Measurements from ENCODE around the gene SACM1L.

SACM1L gene, protein sequence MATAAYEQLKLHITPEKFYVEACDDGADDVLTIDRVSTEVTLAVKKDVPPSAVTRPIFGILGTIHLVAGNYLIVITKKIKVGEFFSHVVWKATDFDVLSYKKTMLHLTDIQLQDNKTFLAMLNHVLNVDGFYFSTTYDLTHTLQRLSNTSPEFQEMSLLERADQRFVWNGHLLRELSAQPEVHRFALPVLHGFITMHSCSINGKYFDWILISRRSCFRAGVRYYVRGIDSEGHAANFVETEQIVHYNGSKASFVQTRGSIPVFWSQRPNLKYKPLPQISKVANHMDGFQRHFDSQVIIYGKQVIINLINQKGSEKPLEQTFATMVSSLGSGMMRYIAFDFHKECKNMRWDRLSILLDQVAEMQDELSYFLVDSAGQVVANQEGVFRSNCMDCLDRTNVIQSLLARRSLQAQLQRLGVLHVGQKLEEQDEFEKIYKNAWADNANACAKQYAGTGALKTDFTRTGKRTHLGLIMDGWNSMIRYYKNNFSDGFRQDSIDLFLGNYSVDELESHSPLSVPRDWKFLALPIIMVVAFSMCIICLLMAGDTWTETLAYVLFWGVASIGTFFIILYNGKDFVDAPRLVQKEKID

DNA sequence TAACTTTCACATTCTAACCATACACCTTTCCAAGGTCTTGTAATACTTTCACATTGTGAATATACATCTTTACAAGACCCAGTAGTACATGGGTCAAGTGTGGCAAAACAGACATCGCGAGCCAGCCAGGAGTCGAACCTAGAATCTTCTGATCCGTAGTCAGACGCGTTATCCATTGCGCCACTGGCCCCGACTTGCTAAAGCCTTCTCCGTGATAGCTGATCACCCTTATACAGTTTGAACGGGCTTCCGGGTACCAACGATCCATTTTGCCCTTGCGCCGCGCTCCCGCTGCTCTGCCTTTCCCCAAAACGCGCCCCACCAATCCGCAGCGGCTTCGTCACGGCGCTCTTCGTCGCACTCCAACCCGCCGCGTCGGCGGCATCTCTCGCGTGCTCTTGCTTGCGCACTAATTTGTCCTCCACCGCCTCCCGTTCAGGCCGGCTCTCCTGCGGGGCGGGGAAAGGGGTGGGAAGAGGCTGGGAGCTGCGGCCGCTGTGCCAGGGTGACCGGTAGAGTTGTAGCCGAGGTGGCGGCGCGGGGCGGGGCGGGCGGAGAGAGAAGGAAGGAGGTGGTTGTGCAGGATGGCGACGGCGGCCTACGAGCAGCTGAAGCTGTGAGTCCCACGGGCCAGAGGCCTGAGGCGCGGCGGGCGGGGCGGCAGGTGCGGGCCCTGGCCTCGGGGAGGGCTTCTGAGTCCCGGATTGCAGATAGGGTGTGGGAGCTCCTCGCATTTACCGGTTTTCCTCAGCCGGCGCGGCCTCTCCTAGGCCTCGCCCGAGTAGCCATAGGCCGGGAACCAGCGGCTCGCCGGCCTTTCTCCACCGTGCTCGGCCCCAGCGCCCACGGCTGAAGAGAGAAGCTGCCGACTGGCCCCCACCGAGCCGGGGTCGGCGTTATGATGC, at the start of gene SACM1L:
Gene SACM1L (plus strand): TSS at position 515 of the 905 bp plus-strand sequence. CDS start 70 bp downstream, at position 585.
- TF ChIP-seq, protein P1, sequence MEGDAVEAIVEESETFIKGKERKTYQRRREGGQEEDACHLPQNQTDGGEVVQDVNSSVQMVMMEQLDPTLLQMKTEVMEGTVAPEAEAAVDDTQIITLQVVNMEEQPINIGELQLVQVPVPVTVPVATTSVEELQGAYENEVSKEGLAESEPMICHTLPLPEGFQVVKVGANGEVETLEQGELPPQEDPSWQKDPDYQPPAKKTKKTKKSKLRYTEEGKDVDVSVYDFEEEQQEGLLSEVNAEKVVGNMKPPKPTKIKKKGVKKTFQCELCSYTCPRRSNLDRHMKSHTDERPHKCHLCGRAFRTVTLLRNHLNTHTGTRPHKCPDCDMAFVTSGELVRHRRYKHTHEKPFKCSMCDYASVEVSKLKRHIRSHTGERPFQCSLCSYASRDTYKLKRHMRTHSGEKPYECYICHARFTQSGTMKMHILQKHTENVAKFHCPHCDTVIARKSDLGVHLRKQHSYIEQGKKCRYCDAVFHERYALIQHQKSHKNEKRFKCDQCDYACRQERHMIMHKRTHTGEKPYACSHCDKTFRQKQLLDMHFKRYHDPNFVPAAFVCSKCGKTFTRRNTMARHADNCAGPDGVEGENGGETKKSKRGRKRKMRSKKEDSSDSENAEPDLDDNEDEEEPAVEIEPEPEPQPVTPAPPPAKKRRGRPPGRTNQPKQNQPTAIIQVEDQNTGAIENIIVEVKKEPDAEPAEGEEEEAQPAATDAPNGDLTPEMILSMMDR (IDR thresholded peaks at IDR 0.05; ENCODE audit: borderline replicate concordance, insufficient read depth, low read depth, low read length), result no peak
- peak within 1 kb of the TSS; percentile 92 for H3K4me3 ChIP-seq (ENCODE audit: low read depth, low read length)

DNA sequence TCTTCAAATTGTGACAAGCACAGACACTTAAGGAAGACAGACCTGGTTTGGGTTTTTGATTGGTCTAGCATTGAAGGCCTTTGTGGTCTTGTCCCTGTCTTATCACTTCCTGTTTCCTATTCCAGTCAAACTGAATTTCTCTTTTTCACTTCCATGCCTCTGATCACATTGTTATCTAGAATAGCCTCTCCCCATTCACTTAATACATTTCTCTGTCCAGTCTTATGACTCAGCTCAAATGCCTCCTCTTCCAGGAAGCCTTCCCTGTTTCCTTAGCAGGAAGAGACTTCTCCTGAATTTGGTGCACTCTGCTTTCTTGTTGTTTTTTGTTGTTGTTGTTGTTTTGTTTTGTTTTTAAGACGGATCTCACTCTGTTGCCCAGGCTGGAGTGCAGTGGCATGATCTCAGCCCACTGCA, 49.1 kb upstream of the SACM1L start:
- TF ChIP-seq, protein P1 (IDR thresholded peaks at IDR 0.05; ENCODE audit: borderline replicate concordance, insufficient read depth, low read depth, low read length), result no peak
- H3K4me3 ChIP-seq (ENCODE audit: low read depth, low read length), result no peak overlapping the region

DNA sequence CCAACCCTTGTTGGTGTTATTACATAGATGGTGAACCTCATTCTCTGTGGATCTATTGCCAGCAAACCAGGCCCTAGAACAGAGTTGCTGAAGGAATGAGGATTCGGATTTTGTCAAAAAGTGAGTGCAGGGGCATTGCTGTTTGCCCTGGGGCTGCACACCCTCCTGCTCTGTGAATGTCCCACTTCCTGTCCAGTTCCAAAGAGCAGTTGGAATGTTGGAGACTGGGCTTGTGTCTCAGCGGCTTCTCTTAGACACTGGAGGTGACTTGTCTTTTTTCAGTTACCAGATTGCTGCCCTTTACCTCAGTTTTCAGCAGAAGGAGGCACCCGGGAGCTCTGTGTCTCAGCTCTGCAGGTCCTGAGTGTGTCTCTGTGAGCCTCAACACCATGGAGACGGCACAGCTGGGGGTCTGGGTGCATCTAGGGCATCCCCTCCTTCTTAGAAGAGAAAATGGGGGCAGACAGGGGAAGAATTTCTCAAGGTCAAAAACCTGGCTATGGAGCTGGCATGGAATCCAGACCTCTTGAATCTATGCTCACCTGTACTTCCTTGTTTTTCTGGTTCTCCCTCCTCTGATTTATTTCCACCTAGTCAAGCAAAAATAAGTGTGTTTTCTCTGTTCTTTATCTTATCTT, 48.4 kb upstream of the SACM1L start:
- no peak overlapping the region for H3K4me3 ChIP-seq (ENCODE audit: low read depth, low read length)
- TF ChIP-seq, protein P1 (IDR thresholded peaks at IDR 0.05; ENCODE audit: borderline replicate concordance, insufficient read depth, low read depth, low read length), result no peak

DNA sequence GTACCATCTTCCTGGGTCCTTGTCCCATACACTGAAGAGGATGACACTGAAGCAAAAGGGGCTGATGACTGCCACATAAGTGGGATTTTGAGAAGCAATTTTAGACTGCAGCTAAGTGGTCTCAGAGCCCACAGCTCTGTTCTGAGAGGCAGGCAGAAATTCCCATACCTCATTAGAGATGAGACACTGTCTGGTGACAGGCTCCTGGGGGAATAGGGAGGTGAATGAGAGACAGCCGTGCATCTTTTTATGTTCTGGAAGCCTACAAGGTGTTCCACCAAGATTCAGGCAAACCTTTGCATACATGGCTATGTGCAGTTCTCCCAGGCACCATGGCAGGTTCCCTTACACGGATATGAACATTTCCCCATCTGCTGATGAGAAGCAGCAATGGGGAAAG, 47.4 kb upstream of the SACM1L start:
- no peak overlapping the region for H3K4me3 ChIP-seq (ENCODE audit: low read depth, low read length)
- TF ChIP-seq, protein P1 (IDR thresholded peaks at IDR 0.05; ENCODE audit: borderline replicate concordance, insufficient read depth, low read depth, low read length), result no peak

DNA sequence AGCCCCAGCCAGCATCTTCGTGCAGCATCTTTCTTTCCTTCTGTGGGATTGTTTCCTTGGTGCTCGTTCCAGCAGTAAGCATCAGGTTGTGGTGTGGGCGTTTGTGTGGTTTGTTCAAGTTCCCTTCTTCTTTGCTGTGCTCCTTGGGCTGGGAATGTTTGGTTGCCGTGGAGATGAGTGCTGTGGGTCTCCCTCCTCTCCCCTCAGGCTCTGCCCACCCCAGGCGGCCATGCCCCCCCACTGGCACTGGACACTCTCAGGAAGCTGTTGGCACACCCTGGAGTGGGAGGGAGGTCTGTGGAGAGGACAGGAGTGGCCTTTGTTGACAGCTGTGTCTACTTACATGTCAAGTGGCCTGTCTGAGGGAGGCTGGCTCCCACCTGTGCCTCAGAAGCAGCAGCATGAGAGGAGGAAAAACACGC, 46.5 kb upstream of the SACM1L start:
- TF ChIP-seq, protein P1 (IDR thresholded peaks at IDR 0.05; ENCODE audit: borderline replicate concordance, insufficient read depth, low read depth, low read length), result no peak
- H3K4me3 ChIP-seq (ENCODE audit: low read depth, low read length), result no peak overlapping the region

DNA sequence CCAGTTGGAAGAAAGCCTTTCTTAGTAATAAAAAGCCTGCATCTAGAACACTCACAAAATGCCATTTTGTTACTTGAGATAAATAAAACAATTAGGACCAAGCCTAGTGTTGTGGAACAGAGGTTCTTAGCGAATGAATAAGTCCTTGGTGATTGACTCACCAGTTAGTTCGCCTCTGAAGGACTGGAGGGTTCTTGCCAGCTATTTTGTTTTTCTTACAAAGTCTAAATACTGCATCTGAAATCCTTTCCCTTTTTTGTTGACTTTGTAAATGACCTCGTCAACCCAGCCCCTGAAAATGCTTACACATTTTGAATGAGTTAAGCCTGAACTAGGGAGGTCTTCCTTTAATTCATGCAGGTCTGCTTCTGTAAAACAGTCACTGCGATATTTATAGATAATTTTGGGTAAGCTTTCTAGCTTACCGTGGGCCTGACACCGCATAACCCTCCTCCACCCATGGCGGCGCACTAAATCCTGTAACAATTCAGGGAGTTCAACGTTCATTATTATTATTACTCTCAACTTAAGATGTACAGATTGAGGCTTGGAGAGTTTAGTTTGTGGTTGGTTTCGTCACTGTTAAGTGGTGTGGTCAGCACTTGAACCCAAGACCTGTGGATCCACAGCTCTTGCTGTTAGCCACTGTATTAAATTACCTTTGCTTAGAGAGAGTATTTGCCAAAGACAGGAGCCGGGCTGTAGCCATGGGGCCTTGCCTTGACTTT, 45.0 kb upstream of the SACM1L start:
- no peak overlapping the region for H3K4me3 ChIP-seq (ENCODE audit: low read depth, low read length)
- TF ChIP-seq, protein P1 (IDR thresholded peaks at IDR 0.05; ENCODE audit: borderline replicate concordance, insufficient read depth, low read depth, low read length), result no peak
